Measurements from ENCODE around the gene RHOD. TPM values are rescaled to one million over a fixed set of nuclear protein-coding genes. Genes with fewer than 3 reads are reported as not detected.

The RHOD gene
- total and polyA plus RNA-seq, 10 of the 15 experiments (the other 5 are each of a cell fraction or from before 2014, with no cell fraction given), result 0.15 to 2.6 (median 1.9) TPM; not detected in 2

DNA sequence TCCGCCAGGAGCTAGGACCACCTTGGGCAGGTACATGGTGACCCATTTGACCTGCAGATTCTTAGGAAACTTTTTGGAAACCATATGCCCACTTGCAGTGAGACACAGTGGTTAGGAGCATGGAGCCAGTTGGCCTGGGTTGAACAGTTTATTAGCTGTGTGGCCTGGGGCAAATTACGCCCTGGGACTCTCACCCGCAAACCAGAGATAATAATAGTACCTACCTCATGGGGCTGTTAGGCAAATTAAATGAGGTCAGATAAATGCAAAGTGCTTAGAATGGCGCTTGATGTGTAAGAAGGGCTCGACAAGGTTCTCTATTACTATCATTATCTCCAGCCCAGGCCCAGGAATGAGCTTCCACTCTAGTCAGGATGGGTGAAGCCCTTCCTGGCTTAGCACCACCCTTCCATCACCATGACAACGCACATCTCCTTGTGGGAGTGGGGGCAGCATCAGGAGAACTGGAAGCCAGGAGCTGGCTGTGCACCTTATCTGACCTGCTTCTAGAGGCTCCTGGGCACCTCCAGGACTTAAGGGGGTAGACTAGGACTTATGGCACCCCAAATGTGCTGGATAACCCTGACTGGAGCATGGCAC lies 28.6 kb upstream of the RHOD start (continued):
- TF ChIP-seq SMC3 (IDR thresholded peaks at IDR 0.05; ENCODE audit: borderline replicate concordance, low read length) (no peak), NR2C2 (IDR thresholded peaks at IDR 0.05; ENCODE audit: borderline replicate concordance, control insufficient read depth, insufficient read length, low read depth) (no peak), SMAD1 (IDR thresholded peaks at IDR 0.05; ENCODE audit: low read depth, partially characterized antibody) (no peak), SPI1 (IDR thresholded peaks at IDR 0.05; ENCODE audit: borderline replicate concordance, insufficient read depth, low read depth, low read length) (no peak), ASH2L (IDR thresholded peaks at IDR 0.05; ENCODE audit: borderline replicate concordance, low read depth) (no peak), BHLHE40 (IDR thresholded peaks at IDR 0.05; ENCODE audit: borderline replicate concordance in 1 of 2, low read depth in 2 of 2, low read length in 1 of 2) (peak; percentile 13 to 20; a peak in 1 of 4 replicates), CHD1 (IDR thresholded peaks at IDR 0.05; ENCODE audit: low read depth, low read length) (no peak), RUNX3 (IDR thresholded peaks at IDR 0.05; ENCODE audit: low read length) (peak; percentile 94), FOXK2 (IDR thresholded peaks at IDR 0.05) (no peak), SREBF1 (IDR thresholded peaks at IDR 0.05; ENCODE audit: low read length) (no peak), CREB1 (IDR thresholded peaks at IDR 0.05; ENCODE audit: low read depth) (peak; percentile 48; the same call in 1 of the 2 replicates), POLR2AphosphoS2 (IDR thresholded peaks at IDR 0.05; ENCODE audit: low read depth, low read length) (no peak), TAF1 (IDR thresholded peaks at IDR 0.05; ENCODE audit: borderline replicate concordance, low read depth, low read length) (no peak), STAT3 (IDR thresholded peaks at IDR 0.05; ENCODE audit: low read depth, low read length) (no peak), JUND (IDR thresholded peaks at IDR 0.05; ENCODE audit: low read depth, low read length) (no peak), MXI1 (IDR thresholded peaks at IDR 0.05; ENCODE audit: low read depth, low read length) (peak; percentile 22; the same call in 1 of the 2 replicates), SIX5 (IDR thresholded peaks at IDR 0.05; ENCODE audit: low read depth, low read length, severe bottlenecking) (no peak), TCF7 (IDR thresholded peaks at IDR 0.05; ENCODE audit: borderline replicate concordance) (no peak), ZNF207 (IDR thresholded peaks at IDR 0.05; ENCODE audit: borderline replicate concordance) (no peak), DPF2 (IDR thresholded peaks at IDR 0.05) (peak; percentile 49)
- TF ChIP-seq, protein P1, sequence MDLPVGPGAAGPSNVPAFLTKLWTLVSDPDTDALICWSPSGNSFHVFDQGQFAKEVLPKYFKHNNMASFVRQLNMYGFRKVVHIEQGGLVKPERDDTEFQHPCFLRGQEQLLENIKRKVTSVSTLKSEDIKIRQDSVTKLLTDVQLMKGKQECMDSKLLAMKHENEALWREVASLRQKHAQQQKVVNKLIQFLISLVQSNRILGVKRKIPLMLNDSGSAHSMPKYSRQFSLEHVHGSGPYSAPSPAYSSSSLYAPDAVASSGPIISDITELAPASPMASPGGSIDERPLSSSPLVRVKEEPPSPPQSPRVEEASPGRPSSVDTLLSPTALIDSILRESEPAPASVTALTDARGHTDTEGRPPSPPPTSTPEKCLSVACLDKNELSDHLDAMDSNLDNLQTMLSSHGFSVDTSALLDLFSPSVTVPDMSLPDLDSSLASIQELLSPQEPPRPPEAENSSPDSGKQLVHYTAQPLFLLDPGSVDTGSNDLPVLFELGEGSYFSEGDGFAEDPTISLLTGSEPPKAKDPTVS (IDR thresholded peaks at IDR 0.05; ENCODE audit: low read depth, low read length), result no peak
- TF ChIP-seq, protein P2, sequence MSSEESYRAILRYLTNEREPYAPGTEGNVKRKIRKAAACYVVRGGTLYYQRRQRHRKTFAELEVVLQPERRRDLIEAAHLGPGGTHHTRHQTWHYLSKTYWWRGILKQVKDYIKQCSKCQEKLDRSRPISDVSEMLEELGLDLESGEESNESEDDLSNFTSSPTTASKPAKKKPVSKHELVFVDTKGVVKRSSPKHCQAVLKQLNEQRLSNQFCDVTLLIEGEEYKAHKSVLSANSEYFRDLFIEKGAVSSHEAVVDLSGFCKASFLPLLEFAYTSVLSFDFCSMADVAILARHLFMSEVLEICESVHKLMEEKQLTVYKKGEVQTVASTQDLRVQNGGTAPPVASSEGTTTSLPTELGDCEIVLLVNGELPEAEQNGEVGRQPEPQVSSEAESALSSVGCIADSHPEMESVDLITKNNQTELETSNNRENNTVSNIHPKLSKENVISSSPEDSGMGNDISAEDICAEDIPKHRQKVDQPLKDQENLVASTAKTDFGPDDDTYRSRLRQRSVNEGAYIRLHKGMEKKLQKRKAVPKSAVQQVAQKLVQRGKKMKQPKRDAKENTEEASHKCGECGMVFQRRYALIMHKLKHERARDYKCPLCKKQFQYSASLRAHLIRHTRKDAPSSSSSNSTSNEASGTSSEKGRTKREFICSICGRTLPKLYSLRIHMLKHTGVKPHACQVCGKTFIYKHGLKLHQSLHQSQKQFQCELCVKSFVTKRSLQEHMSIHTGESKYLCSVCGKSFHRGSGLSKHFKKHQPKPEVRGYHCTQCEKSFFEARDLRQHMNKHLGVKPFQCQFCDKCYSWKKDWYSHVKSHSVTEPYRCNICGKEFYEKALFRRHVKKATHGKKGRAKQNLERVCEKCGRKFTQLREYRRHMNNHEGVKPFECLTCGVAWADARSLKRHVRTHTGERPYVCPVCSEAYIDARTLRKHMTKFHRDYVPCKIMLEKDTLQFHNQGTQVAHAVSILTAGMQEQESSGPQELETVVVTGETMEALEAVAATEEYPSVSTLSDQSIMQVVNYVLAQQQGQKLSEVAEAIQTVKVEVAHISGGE (CRISPR knock-in tag; IDR thresholded peaks at IDR 0.05), result no peak
- TF ChIP-seq, protein P3, sequence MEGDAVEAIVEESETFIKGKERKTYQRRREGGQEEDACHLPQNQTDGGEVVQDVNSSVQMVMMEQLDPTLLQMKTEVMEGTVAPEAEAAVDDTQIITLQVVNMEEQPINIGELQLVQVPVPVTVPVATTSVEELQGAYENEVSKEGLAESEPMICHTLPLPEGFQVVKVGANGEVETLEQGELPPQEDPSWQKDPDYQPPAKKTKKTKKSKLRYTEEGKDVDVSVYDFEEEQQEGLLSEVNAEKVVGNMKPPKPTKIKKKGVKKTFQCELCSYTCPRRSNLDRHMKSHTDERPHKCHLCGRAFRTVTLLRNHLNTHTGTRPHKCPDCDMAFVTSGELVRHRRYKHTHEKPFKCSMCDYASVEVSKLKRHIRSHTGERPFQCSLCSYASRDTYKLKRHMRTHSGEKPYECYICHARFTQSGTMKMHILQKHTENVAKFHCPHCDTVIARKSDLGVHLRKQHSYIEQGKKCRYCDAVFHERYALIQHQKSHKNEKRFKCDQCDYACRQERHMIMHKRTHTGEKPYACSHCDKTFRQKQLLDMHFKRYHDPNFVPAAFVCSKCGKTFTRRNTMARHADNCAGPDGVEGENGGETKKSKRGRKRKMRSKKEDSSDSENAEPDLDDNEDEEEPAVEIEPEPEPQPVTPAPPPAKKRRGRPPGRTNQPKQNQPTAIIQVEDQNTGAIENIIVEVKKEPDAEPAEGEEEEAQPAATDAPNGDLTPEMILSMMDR (IDR thresholded peaks at IDR 0.05 in 2 of 3, conservative IDR thresholded peaks at IDR 0.05 in 1 of 3; ENCODE audit: control insufficient read depth in 2 of 3, extremely low read depth in 1 of 3, insufficient read depth in 1 of 3, low read depth in 3 of 3, low read length in 3 of 3), result no peak
